Measurements from ENCODE around the gene SUN1.

GRCh38 chr7:881441-882234 lies 49.4 kb downstream of the SUN1 start:
- TF ChIP-seq CTCF (IDR thresholded peaks at IDR 0.05) (no peak), POLR2AphosphoS5 (IDR thresholded peaks at IDR 0.05) (no peak), POLR2A (IDR thresholded peaks at IDR 0.05) (no peak)

Measured in breast epithelium (tissue), 3 donors.